Liver (tissue), 9 donors: ENCODE data around the gene IFIT5. TPM values are rescaled to one million over a fixed set of nuclear protein-coding genes. Genes with fewer than 3 reads are reported as not detected.

Experiments used
- DNase-seq: peaks from one replicate; pipeline ENCODE4 v3.0.0-alpha.2; 2017; ENCODE audit warnings: low spot score
- H3K27ac ChIP-seq, 2 donors: one replicate each; pipeline ENCODE4 v1.7.0; 2013; ENCODE audit warnings: inconsistent platforms in 2 of 2, low read length in 2 of 2, control low read depth in 1 of 2, low read depth in 1 of 2, mild to moderate bottlenecking in 1 of 2
- H3K27me3 ChIP-seq, 4 donors: one replicate each; pipeline versions ENCODE4 v1.6.1 to v1.7.0; 2013; ENCODE audit warnings: low read length in 3 of 4, inconsistent platforms in 1 of 4, mild to moderate bottlenecking in 1 of 4, moderate library complexity in 1 of 4; ENCODE audit not compliant: control insufficient read depth in 4 of 4, insufficient read depth in 4 of 4
- H3K36me3 ChIP-seq, 4 donors: one replicate each; pipeline versions ENCODE4 v1.6.1 to v1.7.0; 2013; ENCODE audit warnings: low read length in 3 of 4, mild to moderate bottlenecking in 3 of 4, low read depth in 1 of 4, moderate library complexity in 1 of 4; ENCODE audit not compliant: control insufficient read depth in 4 of 4, insufficient read depth in 3 of 4
- H3K4me1 ChIP-seq, 4 donors: one replicate each; pipeline versions ENCODE4 v1.6.1 to v1.7.0; 2013; ENCODE audit warnings: low read length in 3 of 4, mild to moderate bottlenecking in 3 of 4, moderate library complexity in 1 of 4; ENCODE audit not compliant: control insufficient read depth in 4 of 4, insufficient read depth in 4 of 4
- H3K4me3 ChIP-seq, 3 donors: one replicate each; pipeline versions ENCODE4 v1.6.1 to v1.7.0; 2013; ENCODE audit warnings: low read length in 3 of 3, control low read depth in 1 of 3, low read depth in 1 of 3, mild to moderate bottlenecking in 1 of 3
- H3K9ac ChIP-seq, 2 donors: one replicate each; pipeline ENCODE4 v1.7.0; 2013; ENCODE audit warnings: low read length in 2 of 2, mild to moderate bottlenecking in 2 of 2, moderate library complexity in 2 of 2, control low read depth in 1 of 2, low read depth in 1 of 2
- H3K9me3 ChIP-seq, 4 donors: one replicate each; pipeline versions ENCODE4 v1.6.1 to v1.7.0; 2013; ENCODE audit warnings: low read length in 3 of 4; ENCODE audit not compliant: control insufficient read depth in 4 of 4
- CTCF ChIP-seq: fragments of 150-350 bp; IDR thresholded peaks from 2 replicates; pipeline ENCODE4 v1.5.1; 2017; ENCODE audit warnings: improper control_type of control experiment, low read depth, low read length; ENCODE audit not compliant: missing input control
- EGR1 ChIP-seq, 2 donors: IDR thresholded peaks; 2 replicates each; pipeline ENCODE4 v1.6.1; 2016 to 2018; ENCODE audit warnings: antibody characterized with exemption in 2 of 2, low read depth in 2 of 2
- FOXA1 ChIP-seq: IDR thresholded peaks from 2 replicates; pipeline ENCODE4 v1.6.1; 2016; ENCODE audit warnings: antibody characterized with exemption
- FOXA2 ChIP-seq: IDR thresholded peaks from 2 replicates; pipeline ENCODE4 v1.6.1; 2016; ENCODE audit warnings: antibody characterized with exemption
- GABPA ChIP-seq, 2 donors: IDR thresholded peaks in 1 of 2; conservative IDR thresholded peaks in 1 of 2; 2 replicates each; pipeline ENCODE4 v1.6.1; 2016; ENCODE audit warnings: antibody characterized with exemption in 2 of 2, mild to moderate bottlenecking in 1 of 2, moderate library complexity in 1 of 2
- JUND ChIP-seq, 2 donors: IDR thresholded peaks; 2 replicates each; pipeline ENCODE4 v1.6.1; 2016; ENCODE audit warnings: antibody characterized with exemption in 2 of 2
- MAX ChIP-seq: IDR thresholded peaks from 2 replicates; pipeline ENCODE4 v1.6.1; 2016; ENCODE audit warnings: antibody characterized with exemption
- NR2F2 ChIP-seq: IDR thresholded peaks from 2 replicates; pipeline ENCODE4 v1.6.1; 2016; ENCODE audit warnings: antibody characterized with exemption
- RAD21 ChIP-seq, 2 donors: IDR thresholded peaks; 2 replicates each; pipeline ENCODE4 v1.6.1; 2016; ENCODE audit warnings: antibody characterized with exemption in 2 of 2, mild to moderate bottlenecking in 2 of 2
- REST ChIP-seq: IDR thresholded peaks from 2 replicates; pipeline ENCODE4 v1.6.1; 2016; ENCODE audit warnings: antibody characterized with exemption, mild to moderate bottlenecking
- YY1 ChIP-seq: IDR thresholded peaks from 2 replicates; pipeline ENCODE4 v1.6.1; 2016; ENCODE audit warnings: antibody characterized with exemption, mild to moderate bottlenecking
- ZBTB33 ChIP-seq: IDR thresholded peaks from 2 replicates; pipeline ENCODE4 v1.6.1; 2016; ENCODE audit warnings: antibody characterized with exemption
- polyA plus RNA-seq, 2 donors: library from polyadenylated mRNA; stranded (reverse) in 1 of 2; unstranded in 1 of 2; fragments of 200-250 nt in 1 of 2; fragments of >200 nt in 1 of 2; fragmentation: Nextera tagmentation in 1 of 2; extraction: Ambion mirVana in 1 of 2; gene quantifications; one replicate each; pipeline versions ENCODE4 v1.2.1 to v1.2.3, GENCODE V29; 2013 to 2015
- total RNA-seq, 2 donors: library from RNA; depleted of rRNA; stranded (reverse); fragments of >200 nt; gene quantifications; one replicate each; pipeline ENCODE4 v1.2.3, GENCODE V29; 2014
- donor health status: healthy.
- donor health status: healthy.
- donor health status: healthy.
- donor health status: healthy.
- donor health status: healthy.

The IFIT5 gene
- total and polyA plus RNA-seq, 4 donors = 5.0 to 10.7 (median 6.7) TPM

- DNase-seq = no peak
- no peaks in the 10 kb centered on the region for H3K27me3 ChIP-seq
- H3K9me3 ChIP-seq = no peaks in the 10 kb centered on the region
- no peak overlapping the region for H3K4me3 ChIP-seq
- H3K4me1 ChIP-seq = peaks cover 5 to 34% (median 28%) of the 10 kb centered on the region in 4 donors
- no peaks in the 10 kb centered on the region for H3K36me3 ChIP-seq
- TF ChIP-seq ZBTB33 (no peak), YY1 (no peak), EGR1 (IDR thresholded peaks at IDR 0.05; ENCODE audit: low read depth in 2 of 2) (no peak), MAX (no peak), REST (no peak), NR2F2 (no peak), FOXA1 (no peak), GABPA (IDR thresholded peaks at IDR 0.05 in 1 of 2, conservative IDR thresholded peaks at IDR 0.05 in 1 of 2) (no peak), RAD21 (IDR thresholded peaks at IDR 0.05) (no peak), JUND (IDR thresholded peaks at IDR 0.05) (no peak), CTCF (no peak), FOXA2 (no peak)
- no peak overlapping the region for H3K27ac ChIP-seq
- H3K9ac ChIP-seq = no peak overlapping the region
Measured at GRCh38 chr10:89469517-89469916, 55.1 kb downstream of the IFIT5 start.

Other genes starting within 250 kb of the IFIT5 start
- gene CH25H, start 207.3 kb upstream of the IFIT5 start, total RNA-seq = under 1 TPM in 1 of 2 donors, not detected in 1; 0.08 TPM
- gene CH25H, start 207.3 kb upstream of the IFIT5 start, polyA plus RNA-seq = under 1 TPM; 0.25 to 0.33 TPM
- gene LIPA, start 162.8 kb upstream of the IFIT5 start, total RNA-seq = 100 to 1,000 TPM in 1 of 2 donors, 10 to 100 TPM in 1; 65.4 to 176 TPM
- gene LIPA, start 162.8 kb upstream of the IFIT5 start, polyA plus RNA-seq = 10 to 100 TPM; 35.3 to 86.4 TPM
- 1 to 10 TPM; 4.8 to 5.5 TPM for gene IFIT2, start 112.5 kb upstream of the IFIT5 start, total RNA-seq
- gene IFIT2, start 112.5 kb upstream of the IFIT5 start, polyA plus RNA-seq = 1 to 10 TPM; 5.0 to 5.5 TPM
- gene IFIT3, start 86.6 kb upstream of the IFIT5 start, total RNA-seq = 10 to 100 TPM in 1 of 2 donors, 1 to 10 TPM in 1; 9.8 to 11.2 TPM
- 10 to 100 TPM in 1 of 2 donors, 1 to 10 TPM in 1; 9.2 to 10.9 TPM for gene IFIT3, start 86.6 kb upstream of the IFIT5 start, polyA plus RNA-seq
- 10 to 100 TPM in 1 of 2 donors, not detected in 1; 13.3 TPM for gene IFIT1B, start 36.5 kb upstream of the IFIT5 start, total RNA-seq
- gene IFIT1B, start 36.5 kb upstream of the IFIT5 start, polyA plus RNA-seq = under 1 TPM in 1 of 2 donors, not detected in 1; 0.15 TPM
- gene IFIT1, start 21.9 kb upstream of the IFIT5 start, total RNA-seq = 10 to 100 TPM; 11.4 to 11.8 TPM
- 10 to 100 TPM in 1 of 2 donors, 1 to 10 TPM in 1; 8.1 to 17.5 TPM for gene IFIT1, start 21.9 kb upstream of the IFIT5 start, polyA plus RNA-seq
- 10 to 100 TPM in 1 of 2 donors, 1 to 10 TPM in 1; 1.5 to 10.7 TPM for gene SLC16A12, start 121.0 kb downstream of the IFIT5 start, total RNA-seq
- under 1 TPM; 0.03 to 0.38 TPM for gene SLC16A12, start 121.0 kb downstream of the IFIT5 start, polyA plus RNA-seq
- gene PANK1, start 230.7 kb downstream of the IFIT5 start, total RNA-seq = 100 to 1,000 TPM in 1 of 2 donors, 10 to 100 TPM in 1; 50.8 to 105 TPM
- gene PANK1, start 230.7 kb downstream of the IFIT5 start, polyA plus RNA-seq = 10 to 100 TPM; 30.0 to 38.6 TPM